ENCODE data around the gene TGM6.

DNA sequence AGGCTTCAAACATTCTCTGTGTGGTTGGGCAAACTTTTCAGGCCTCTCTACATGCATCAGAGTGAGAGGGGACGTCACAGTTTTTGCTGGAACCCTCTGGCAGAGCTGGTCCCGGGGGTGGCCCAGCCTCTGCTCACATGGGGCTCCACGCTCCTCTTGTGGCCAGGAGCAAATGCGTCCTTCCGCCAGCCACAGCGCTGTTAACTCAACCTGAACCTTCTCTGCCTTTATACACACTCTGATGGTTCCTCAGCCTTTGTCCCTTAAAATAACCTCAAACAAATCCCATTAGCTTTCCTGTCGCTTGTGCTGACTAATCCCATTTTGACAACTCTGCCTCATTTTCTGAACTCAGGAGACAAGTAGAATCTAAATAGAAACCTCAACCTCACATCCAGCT is 39.4 kb upstream of the TGM6 start:
- TF ChIP-seq, protein P1, sequence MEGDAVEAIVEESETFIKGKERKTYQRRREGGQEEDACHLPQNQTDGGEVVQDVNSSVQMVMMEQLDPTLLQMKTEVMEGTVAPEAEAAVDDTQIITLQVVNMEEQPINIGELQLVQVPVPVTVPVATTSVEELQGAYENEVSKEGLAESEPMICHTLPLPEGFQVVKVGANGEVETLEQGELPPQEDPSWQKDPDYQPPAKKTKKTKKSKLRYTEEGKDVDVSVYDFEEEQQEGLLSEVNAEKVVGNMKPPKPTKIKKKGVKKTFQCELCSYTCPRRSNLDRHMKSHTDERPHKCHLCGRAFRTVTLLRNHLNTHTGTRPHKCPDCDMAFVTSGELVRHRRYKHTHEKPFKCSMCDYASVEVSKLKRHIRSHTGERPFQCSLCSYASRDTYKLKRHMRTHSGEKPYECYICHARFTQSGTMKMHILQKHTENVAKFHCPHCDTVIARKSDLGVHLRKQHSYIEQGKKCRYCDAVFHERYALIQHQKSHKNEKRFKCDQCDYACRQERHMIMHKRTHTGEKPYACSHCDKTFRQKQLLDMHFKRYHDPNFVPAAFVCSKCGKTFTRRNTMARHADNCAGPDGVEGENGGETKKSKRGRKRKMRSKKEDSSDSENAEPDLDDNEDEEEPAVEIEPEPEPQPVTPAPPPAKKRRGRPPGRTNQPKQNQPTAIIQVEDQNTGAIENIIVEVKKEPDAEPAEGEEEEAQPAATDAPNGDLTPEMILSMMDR (IDR thresholded peaks at IDR 0.05; ENCODE audit: poor library complexity): no peak
- no peak for TF ChIP-seq EZH2phosphoT487 (IDR thresholded peaks at IDR 0.05; ENCODE audit: low read depth, severe bottlenecking, unreplicated experiment)
